ENCODE measurements around the gene SNTG2.

- TF ChIP-seq CTCF (IDR thresholded peaks at IDR 0.05): no peak
- no peak for TF ChIP-seq POLR2A (IDR thresholded peaks at IDR 0.05)
These were observed 42.9 kb upstream of the SNTG2 start for GRCh38 chr2:907706-908105.
